Measurements from ENCODE around the gene COBL.

The COBL gene

DNA sequence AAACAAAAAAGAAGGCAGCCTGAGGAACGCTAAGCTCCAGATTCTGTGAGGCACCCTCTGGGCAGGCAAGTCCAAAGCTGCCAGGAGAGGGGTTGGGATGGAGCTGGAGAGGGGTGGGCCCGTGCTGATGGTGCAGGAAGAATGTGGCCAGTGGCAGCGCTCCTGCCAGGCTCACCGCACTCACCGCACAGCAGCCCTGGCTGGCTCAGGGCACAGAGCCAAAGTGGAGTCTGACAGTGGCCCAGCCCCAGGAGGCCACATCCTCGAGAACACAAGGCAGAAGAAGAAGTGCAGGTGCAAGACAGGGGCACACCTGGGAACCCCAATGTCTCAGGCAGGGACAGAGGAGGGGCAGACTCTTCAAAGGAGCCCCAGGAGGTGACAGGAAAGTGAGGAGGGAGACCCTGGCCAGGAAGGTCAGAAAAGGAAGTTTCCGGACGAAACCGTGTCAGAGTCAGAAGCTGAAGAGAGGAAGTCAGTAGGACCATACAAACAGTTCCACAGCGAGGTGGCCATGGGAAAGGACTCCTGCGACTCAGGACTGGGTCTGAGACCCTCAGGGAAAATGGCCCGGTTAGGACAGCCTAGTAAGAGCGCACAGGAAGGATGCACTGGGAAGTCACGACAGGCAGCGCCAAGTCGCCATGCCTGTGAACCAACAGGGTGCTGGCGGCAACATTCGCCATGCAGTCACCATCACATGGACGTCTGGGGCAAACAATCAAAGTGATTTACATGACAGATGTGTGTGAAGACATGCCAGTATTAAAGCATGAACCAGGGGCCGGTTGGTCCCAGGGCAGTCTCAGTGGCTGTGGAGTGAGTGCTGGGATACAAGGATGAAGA lies 54.4 kb downstream of the COBL start:
- Histone ChIP-seq H3K4me2 (ENCODE audit: insufficient read depth, low read length, poor library complexity, severe bottlenecking) (no peak overlapping the region), H3K4ac (ENCODE audit: low read length) (no peak overlapping the region), H3K36me3 (replicated peaks in 1 of 2; ENCODE audit: control insufficient read depth in 2 of 2, insufficient read depth in 2 of 2, low read length in 2 of 2) (no peaks in the 10 kb centered on the region), H3K14ac (ENCODE audit: low read length) (no peak overlapping the region), H4K91ac (ENCODE audit: low read depth, low read length, poor library complexity) (no peak overlapping the region), H3K4me1 (ENCODE audit: control insufficient read depth in 2 of 2, insufficient read depth in 1 of 2, low read depth in 1 of 2, low read length in 2 of 2) (peaks cover 0 to 2% of the 10 kb centered on the region in 2 donors), H2BK12ac (ENCODE audit: low read length) (no peak overlapping the region), H3K27ac (replicated peaks; ENCODE audit: low read length) (no peak overlapping the region), H3K27me3 (ENCODE audit: control insufficient read depth in 3 of 3, insufficient read depth in 3 of 3, low read depth in 1 of 3, low read length in 3 of 3) (no peaks in the 10 kb centered on the region), H3K18ac (ENCODE audit: low read length) (peak overlapping the region; percentile 61), H3K79me1 (ENCODE audit: low read depth, low read length) (no peaks in the 10 kb centered on the region), H3K23ac (ENCODE audit: low read depth, low read length, poor library complexity) (no peak overlapping the region), H2AK5ac (ENCODE audit: low read depth, low read length) (peak overlapping the region; percentile 60), H3K9ac (ENCODE audit: low read depth, low read length, poor library complexity) (no peak overlapping the region), H3K9me3 (replicated peaks in 1 of 2; ENCODE audit: control insufficient read depth in 2 of 2, insufficient read depth in 1 of 2, low read depth in 1 of 2, low read length in 2 of 2) (no peaks in the 10 kb centered on the region), H3K4me3 (ENCODE audit: low read length in 2 of 2) (no peak overlapping the region), H4K8ac (ENCODE audit: low read depth, low read length) (no peak overlapping the region), H2AFZ (ENCODE audit: low read length) (no peak overlapping the region), H2BK15ac (ENCODE audit: low read length) (peak overlapping the region; percentile 60), H2BK5ac (ENCODE audit: low read length) (peak overlapping the region; percentile 33), H2BK120ac (ENCODE audit: low read depth, low read length) (no peak overlapping the region)
- DNase-seq (ENCODE audit: low spot score), result no peak
- no CpG with 5 or more reads among the region's 20 CpGs for WGBS, 2 donors (ENCODE audit: extremely low coverage in 2 of 2, insufficient read length in 2 of 2, insufficient replicate concordance in 1 of 2)

DNA sequence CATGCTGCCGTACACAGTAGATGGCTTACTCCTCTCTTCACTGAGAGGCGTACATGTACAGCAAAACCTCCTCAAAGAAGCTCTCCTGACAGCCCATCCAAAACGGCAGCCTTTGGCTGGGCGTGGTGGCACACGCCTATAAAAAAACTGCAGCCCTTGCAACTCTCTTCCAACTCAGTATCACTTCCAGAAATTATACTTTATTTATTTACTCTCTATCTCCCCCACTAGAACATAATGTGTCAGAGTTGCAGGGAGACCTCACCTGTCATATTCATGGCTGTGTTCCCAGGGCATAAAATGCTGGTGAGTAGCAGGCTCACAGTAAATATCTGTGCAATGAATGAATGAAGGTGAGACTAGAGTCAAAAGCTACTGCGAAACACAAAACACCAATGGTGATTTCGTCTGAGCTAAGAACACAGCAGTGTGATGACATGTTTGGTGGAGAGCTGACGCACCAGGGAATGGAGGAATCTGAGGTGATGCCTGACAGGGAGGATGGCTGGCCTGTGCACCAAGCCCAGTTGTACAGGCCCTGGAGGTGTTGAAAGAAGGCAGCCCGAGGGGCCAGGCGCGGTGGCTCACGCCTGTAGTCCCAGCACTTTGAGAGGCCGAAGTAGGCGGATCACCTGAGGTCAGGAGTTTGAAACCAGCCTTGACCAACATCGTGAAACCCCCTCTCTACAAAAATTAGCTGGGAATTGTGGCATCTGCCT lies 55.3 kb downstream of the COBL start:
- Histone ChIP-seq H4K91ac (ENCODE audit: low read depth, low read length, poor library complexity) (no peak overlapping the region), H3K27me3 (ENCODE audit: control insufficient read depth in 3 of 3, insufficient read depth in 3 of 3, low read depth in 1 of 3, low read length in 3 of 3) (no peaks in the 10 kb centered on the region), H3K23ac (ENCODE audit: low read depth, low read length, poor library complexity) (no peak overlapping the region), H2BK15ac (ENCODE audit: low read length) (no peak overlapping the region), H3K79me1 (ENCODE audit: low read depth, low read length) (no peaks in the 10 kb centered on the region), H3K4ac (ENCODE audit: low read length) (no peak overlapping the region), H3K4me3 (ENCODE audit: low read length in 2 of 2) (no peak overlapping the region), H2AK5ac (ENCODE audit: low read depth, low read length) (no peak overlapping the region), H3K36me3 (replicated peaks in 1 of 2; ENCODE audit: control insufficient read depth in 2 of 2, insufficient read depth in 2 of 2, low read length in 2 of 2) (no peaks in the 10 kb centered on the region), H3K4me1 (ENCODE audit: control insufficient read depth in 2 of 2, insufficient read depth in 1 of 2, low read depth in 1 of 2, low read length in 2 of 2) (peaks cover 3 to 4% of the 10 kb centered on the region in 2 donors), H2BK5ac (ENCODE audit: low read length) (peak overlapping the region; percentile 33), H3K9ac (ENCODE audit: low read depth, low read length, poor library complexity) (no peak overlapping the region), H3K18ac (ENCODE audit: low read length) (no peak overlapping the region), H2AFZ (ENCODE audit: low read length) (no peak overlapping the region), H3K14ac (ENCODE audit: low read length) (no peak overlapping the region), H4K8ac (ENCODE audit: low read depth, low read length) (no peak overlapping the region), H2BK120ac (ENCODE audit: low read depth, low read length) (no peak overlapping the region), H3K9me3 (replicated peaks in 1 of 2; ENCODE audit: control insufficient read depth in 2 of 2, insufficient read depth in 1 of 2, low read depth in 1 of 2, low read length in 2 of 2) (no peaks in the 10 kb centered on the region), H2BK12ac (ENCODE audit: low read length) (no peak overlapping the region), H3K4me2 (ENCODE audit: insufficient read depth, low read length, poor library complexity, severe bottlenecking) (no peak overlapping the region), H3K27ac (replicated peaks; ENCODE audit: low read length) (no peak overlapping the region)
- no peak for DNase-seq (ENCODE audit: low spot score)
- no CpG with 5 or more reads among the region's 15 CpGs for WGBS, 2 donors (ENCODE audit: extremely low coverage in 2 of 2, insufficient read length in 2 of 2, insufficient replicate concordance in 1 of 2)

- Histone ChIP-seq H2BK15ac (ENCODE audit: low read length) (no peak overlapping the region), H4K91ac (ENCODE audit: low read depth, low read length, poor library complexity) (no peak overlapping the region), H3K14ac (ENCODE audit: low read length) (no peak overlapping the region), H3K27ac (replicated peaks; ENCODE audit: low read length) (no peak overlapping the region), H4K8ac (ENCODE audit: low read depth, low read length) (no peak overlapping the region), H2BK12ac (ENCODE audit: low read length) (no peak overlapping the region), H3K79me1 (ENCODE audit: low read depth, low read length) (no peaks in the 10 kb centered on the region), H3K9ac (ENCODE audit: low read depth, low read length, poor library complexity) (no peak overlapping the region), H2AK5ac (ENCODE audit: low read depth, low read length) (no peak overlapping the region), H3K4ac (ENCODE audit: low read length) (no peak overlapping the region), H3K27me3 (ENCODE audit: control insufficient read depth in 3 of 3, insufficient read depth in 3 of 3, low read depth in 1 of 3, low read length in 3 of 3) (no peaks in the 10 kb centered on the region), H3K4me3 (ENCODE audit: low read length in 2 of 2) (no peak overlapping the region), H3K18ac (ENCODE audit: low read length) (no peak overlapping the region), H3K23ac (ENCODE audit: low read depth, low read length, poor library complexity) (no peak overlapping the region), H2AFZ (ENCODE audit: low read length) (no peak overlapping the region), H3K36me3 (replicated peaks in 1 of 2; ENCODE audit: control insufficient read depth in 2 of 2, insufficient read depth in 2 of 2, low read length in 2 of 2) (no peaks in the 10 kb centered on the region), H3K4me2 (ENCODE audit: insufficient read depth, low read length, poor library complexity, severe bottlenecking) (no peak overlapping the region), H3K4me1 (ENCODE audit: control insufficient read depth in 2 of 2, insufficient read depth in 1 of 2, low read depth in 1 of 2, low read length in 2 of 2) (peaks cover 4 to 12% of the 10 kb centered on the region in 2 donors), H3K9me3 (replicated peaks in 1 of 2; ENCODE audit: control insufficient read depth in 2 of 2, insufficient read depth in 1 of 2, low read depth in 1 of 2, low read length in 2 of 2) (no peaks in the 10 kb centered on the region), H2BK5ac (ENCODE audit: low read length) (no peak overlapping the region), H2BK120ac (ENCODE audit: low read depth, low read length) (no peak overlapping the region)
- DNase-seq (ENCODE audit: low spot score), result no peak
- no CpG with 5 or more reads among the region's 4 CpGs for WGBS, 2 donors (ENCODE audit: extremely low coverage in 2 of 2, insufficient read length in 2 of 2, insufficient replicate concordance in 1 of 2)
These were observed 56.1 kb downstream of the COBL start for GRCh38 chr7:51260516-51260915.

- H3K23ac ChIP-seq (ENCODE audit: low read depth, low read length, poor library complexity), result no peak overlapping the region
- no peak overlapping the region for H3K4ac ChIP-seq (ENCODE audit: low read length)
- H2BK12ac ChIP-seq (ENCODE audit: low read length), result no peak overlapping the region
- no peaks in the 10 kb centered on the region for H3K27me3 ChIP-seq (ENCODE audit: control insufficient read depth in 3 of 3, insufficient read depth in 3 of 3, low read depth in 1 of 3, low read length in 3 of 3)
- no peak overlapping the region for H3K4me2 ChIP-seq (ENCODE audit: insufficient read depth, low read length, poor library complexity, severe bottlenecking)
- H3K4me3 ChIP-seq (ENCODE audit: low read length in 2 of 2), result no peak overlapping the region
- H3K27ac ChIP-seq (replicated peaks; ENCODE audit: low read length), result no peak overlapping the region
- H2BK15ac ChIP-seq (ENCODE audit: low read length), result no peak overlapping the region
- no peak overlapping the region for H3K9ac ChIP-seq (ENCODE audit: low read depth, low read length, poor library complexity)
- no peak overlapping the region for H2BK5ac ChIP-seq (ENCODE audit: low read length)
- H4K8ac ChIP-seq (ENCODE audit: low read depth, low read length), result no peak overlapping the region
- no peak overlapping the region for H3K14ac ChIP-seq (ENCODE audit: low read length)
- H2AK5ac ChIP-seq (ENCODE audit: low read depth, low read length), result no peak overlapping the region
- H2AFZ ChIP-seq (ENCODE audit: low read length), result no peak overlapping the region
- no peak overlapping the region for H2BK120ac ChIP-seq (ENCODE audit: low read depth, low read length)
- no peak overlapping the region for H3K18ac ChIP-seq (ENCODE audit: low read length)
- H3K36me3 ChIP-seq (replicated peaks in 1 of 2; ENCODE audit: control insufficient read depth in 2 of 2, insufficient read depth in 2 of 2, low read length in 2 of 2), result no peaks in the 10 kb centered on the region
- WGBS, 2 donors (ENCODE audit: extremely low coverage in 2 of 2, insufficient read length in 2 of 2, insufficient replicate concordance in 1 of 2), result no CpG with 5 or more reads among the region's 4 CpGs
- no peak for DNase-seq (ENCODE audit: low spot score)
- no peaks in the 10 kb centered on the region for H3K79me1 ChIP-seq (ENCODE audit: low read depth, low read length)
- H4K91ac ChIP-seq (ENCODE audit: low read depth, low read length, poor library complexity), result no peak overlapping the region
- H3K4me1 ChIP-seq (ENCODE audit: control insufficient read depth in 2 of 2, insufficient read depth in 1 of 2, low read depth in 1 of 2, low read length in 2 of 2), result peaks cover 4 to 11% of the 10 kb centered on the region in 2 donors
- H3K9me3 ChIP-seq (replicated peaks in 1 of 2; ENCODE audit: control insufficient read depth in 2 of 2, insufficient read depth in 1 of 2, low read depth in 1 of 2, low read length in 2 of 2), result no peaks in the 10 kb centered on the region
These were observed 56.8 kb downstream of the COBL start for GRCh38 chr7:51259766-51260165.
